CD8-positive, alpha-beta memory T cell (primary cell): Measurements from ENCODE around the gene SLC25A21. TPM values are rescaled to one million over a fixed set of nuclear protein-coding genes. Genes with fewer than 3 reads are reported as not detected.

Experiments used
- CTCF ChIA-PET: fragments of 350-600 bp; sonication (Branson Sonifier 250); formaldehyde crosslinking; loops from one replicate; lab custom pipeline; 2021; ENCODE audit warnings: antibody characterized with exemption; lab: Charles Lee
- POLR2A ChIA-PET: fragments of 350-600 bp; sonication (Branson Sonifier 250); formaldehyde crosslinking; loops from one replicate; lab custom pipeline; 2021; ENCODE audit warnings: antibody characterized with exemption; lab: Charles Lee
- DNase-seq, 5 donors: peaks; one replicate each; pipeline versions ENCODE4 v3.0.0 to v3.0.0-alpha.2; 2020 to 2022; ENCODE audit warnings: mixed read lengths in 1 of 5
- H3K27ac ChIP-seq: one replicate; pipeline ENCODE4 v1.7.0; 2013; ENCODE audit warnings: low read depth, mild to moderate bottlenecking, low read length, moderate library complexity
- H3K27me3 ChIP-seq: 2 replicates; pipeline ENCODE4 v1.7.0; 2013; ENCODE audit warnings: low read length, mild to moderate bottlenecking; ENCODE audit not compliant: insufficient read depth, poor library complexity, severe bottlenecking
- H3K36me3 ChIP-seq: 2 replicates; pipeline ENCODE4 v1.7.0; 2013; ENCODE audit warnings: mild to moderate bottlenecking, low read length, moderate library complexity; ENCODE audit not compliant: insufficient read depth
- H3K4me1 ChIP-seq: 2 replicates; pipeline ENCODE4 v1.7.0; 2013; ENCODE audit warnings: mild to moderate bottlenecking, low read length, moderate library complexity; ENCODE audit not compliant: insufficient read depth
- H3K4me3 ChIP-seq: 2 replicates; pipeline ENCODE4 v1.7.0; 2013; ENCODE audit warnings: mild to moderate bottlenecking, low read length
- H3K9me3 ChIP-seq: 2 replicates; pipeline ENCODE4 v1.7.0; 2013; ENCODE audit warnings: mild to moderate bottlenecking, low read length
- H3K27ac Mint-ChIP-seq, 8 donors: one replicate each; pipeline ENCODE4 v1.8.0; 2020 to 2021; ENCODE audit warnings: mixed read lengths in 8 of 8, mild to moderate bottlenecking in 6 of 8, inconsistent platforms in 3 of 8, moderate library complexity in 3 of 8
- H3K27me3 Mint-ChIP-seq, 2 donors: one replicate each; pipeline ENCODE4 v1.8.0; 2020 to 2021; ENCODE audit warnings: mixed read lengths in 2 of 2, mild to moderate bottlenecking in 1 of 2, moderate library complexity in 1 of 2
- H3K36me3 Mint-ChIP-seq, 3 donors: one replicate each; pipeline ENCODE4 v1.8.0; 2020 to 2021; ENCODE audit warnings: mixed read lengths in 3 of 3, inconsistent platforms in 1 of 3, mild to moderate bottlenecking in 1 of 3
- H3K4me1 Mint-ChIP-seq, 3 donors: one replicate each; pipeline ENCODE4 v1.8.0; 2020 to 2021; ENCODE audit warnings: mixed read lengths in 3 of 3, inconsistent platforms in 1 of 3, mild to moderate bottlenecking in 1 of 3
- H3K4me3 Mint-ChIP-seq, 7 donors: one replicate each; pipeline ENCODE4 v1.8.0; 2020 to 2021; ENCODE audit warnings: mixed read lengths in 7 of 7, mild to moderate bottlenecking in 6 of 7, moderate library complexity in 4 of 7, inconsistent platforms in 2 of 7
- H3K9me3 Mint-ChIP-seq, 5 donors: one replicate each; pipeline ENCODE4 v1.8.0; 2020 to 2022; ENCODE audit warnings: mixed read lengths in 5 of 5, mild to moderate bottlenecking in 3 of 5, moderate library complexity in 2 of 5, inconsistent platforms in 1 of 5
- polyA plus RNA-seq: library from polyadenylated mRNA; unstranded; fragments of 300-500 nt; fragmentation: Illumina TruSeq; gene quantifications from one replicate; pipeline ENCODE4 v1.2.3, GENCODE V29; 2021
- total RNA-seq, 2 experiments: library from RNA; stranded (reverse); gene quantifications; one replicate each; pipeline ENCODE4 v1.2.3, GENCODE V29; 2021

Gene SLC25A21
- total and polyA plus RNA-seq, 3 experiments from 2014 or later: not detected

- Histone ChIP-seq H3K27me3 (no peaks in the 10 kb centered on the region), H3K4me1 (no peaks in the 10 kb centered on the region), H3K9me3 (no peaks in the 10 kb centered on the region), H3K36me3 (no peaks in the 10 kb centered on the region), H3K4me3 (no peak overlapping the region), H3K27ac (no peak overlapping the region)
- CTCF ChIA-PET: no interaction called here
- no peak for DNase-seq
- Mint-ChIP-seq H3K36me3 (no peaks in the 10 kb centered on the region), H3K27ac (no peak overlapping the region), H3K4me1 (no peaks in the 10 kb centered on the region), H3K27me3 (no peaks in the 10 kb centered on the region), H3K4me3 (no peak overlapping the region), H3K9me3 (peaks cover 0 to 10% (median 6%) of the 10 kb centered on the region in 5 donors)
- POLR2A ChIA-PET: no interaction called here
Observed at GRCh38 chr14:36848213-36848612, 324.2 kb downstream of the SLC25A21 start.

- Histone ChIP-seq H3K36me3 (no peaks in the 10 kb centered on the region), H3K27me3 (no peaks in the 10 kb centered on the region), H3K9me3 (no peaks in the 10 kb centered on the region), H3K4me1 (no peaks in the 10 kb centered on the region), H3K4me3 (no peak overlapping the region), H3K27ac (no peak overlapping the region)
- H3K36me3 Mint-ChIP-seq: no peaks in the 10 kb centered on the region
- CTCF ChIA-PET: no interaction called here
- peaks cover 0 to 10% (median 6%) of the 10 kb centered on the region in 5 donors for H3K9me3 Mint-ChIP-seq
- H3K4me3 Mint-ChIP-seq: no peak overlapping the region
- POLR2A ChIA-PET: no interaction called here
- DNase-seq: no peak
- no peak overlapping the region for H3K27ac Mint-ChIP-seq
- H3K27me3 Mint-ChIP-seq: no peaks in the 10 kb centered on the region
- no peaks in the 10 kb centered on the region for H3K4me1 Mint-ChIP-seq
Observed at GRCh38 chr14:36847366-36847765, 325.0 kb downstream of the SLC25A21 start.

- Histone ChIP-seq H3K36me3 (no peaks in the 10 kb centered on the region), H3K27ac (no peak overlapping the region), H3K4me1 (no peaks in the 10 kb centered on the region), H3K4me3 (no peak overlapping the region), H3K27me3 (no peaks in the 10 kb centered on the region), H3K9me3 (no peaks in the 10 kb centered on the region)
- H3K4me3 Mint-ChIP-seq: no peak overlapping the region
- CTCF ChIA-PET: no interaction called here
- no peak for DNase-seq
- H3K9me3 Mint-ChIP-seq: peaks cover 0 to 10% (median 6%) of the 10 kb centered on the region in 5 donors
- no peaks in the 10 kb centered on the region for H3K36me3 Mint-ChIP-seq
- POLR2A ChIA-PET: no interaction called here
- no peaks in the 10 kb centered on the region for H3K4me1 Mint-ChIP-seq
- no peak overlapping the region for H3K27ac Mint-ChIP-seq
- no peaks in the 10 kb centered on the region for H3K27me3 Mint-ChIP-seq
Observed at GRCh38 chr14:36845356-36846012, 326.9 kb downstream of the SLC25A21 start.

GRCh38 chr14:36844443-36845195, 327.8 kb downstream of the SLC25A21 start:
- H3K4me3 ChIP-seq: no peak overlapping the region
- CTCF ChIA-PET: no interaction called here
- no peaks in the 10 kb centered on the region for H3K4me1 ChIP-seq
- no peak for DNase-seq
- Mint-ChIP-seq H3K27ac (no peak overlapping the region), H3K36me3 (no peaks in the 10 kb centered on the region), H3K27me3 (no peaks in the 10 kb centered on the region), H3K4me3 (no peak overlapping the region), H3K9me3 (peaks cover 0 to 10% (median 6%) of the 10 kb centered on the region in 5 donors), H3K4me1 (no peaks in the 10 kb centered on the region)
- H3K27me3 ChIP-seq: no peaks in the 10 kb centered on the region
- no peaks in the 10 kb centered on the region for H3K9me3 ChIP-seq
- POLR2A ChIA-PET: no interaction called here
- no peak overlapping the region for H3K27ac ChIP-seq
- H3K36me3 ChIP-seq: no peaks in the 10 kb centered on the region

- Histone ChIP-seq H3K9me3 (no peaks in the 10 kb centered on the region), H3K27me3 (no peaks in the 10 kb centered on the region), H3K36me3 (no peaks in the 10 kb centered on the region), H3K4me1 (no peaks in the 10 kb centered on the region), H3K27ac (no peak overlapping the region), H3K4me3 (no peak overlapping the region)
- no peaks in the 10 kb centered on the region for H3K36me3 Mint-ChIP-seq
- no peak for DNase-seq
- peaks cover 0 to 10% (median 6%) of the 10 kb centered on the region in 5 donors for H3K9me3 Mint-ChIP-seq
- no peak overlapping the region for H3K27ac Mint-ChIP-seq
- POLR2A ChIA-PET: no interaction called here
- H3K4me1 Mint-ChIP-seq: no peaks in the 10 kb centered on the region
- H3K27me3 Mint-ChIP-seq: peaks cover 0 to under 1% of the 10 kb centered on the region in 2 donors
- H3K4me3 Mint-ChIP-seq: no peak overlapping the region
- CTCF ChIA-PET: no interaction called here
Observed at GRCh38 chr14:36843410-36843809, 329.0 kb downstream of the SLC25A21 start.

- no peaks in the 10 kb centered on the region for H3K9me3 ChIP-seq
- H3K36me3 ChIP-seq: no peaks in the 10 kb centered on the region
- no peak for DNase-seq
- H3K4me3 Mint-ChIP-seq: no peak overlapping the region
- H3K4me1 ChIP-seq: no peaks in the 10 kb centered on the region
- no peaks in the 10 kb centered on the region for H3K4me1 Mint-ChIP-seq
- H3K4me3 ChIP-seq: no peak overlapping the region
- H3K27me3 Mint-ChIP-seq: peaks cover 0 to 1% of the 10 kb centered on the region in 2 donors
- H3K9me3 Mint-ChIP-seq: peaks cover 0 to 6% (median 2%) of the 10 kb centered on the region in 5 donors
- H3K36me3 Mint-ChIP-seq: no peaks in the 10 kb centered on the region
- H3K27ac Mint-ChIP-seq: no peak overlapping the region
- POLR2A ChIA-PET: no interaction called here
- H3K27me3 ChIP-seq: no peaks in the 10 kb centered on the region
- CTCF ChIA-PET: no interaction called here
- H3K27ac ChIP-seq: no peak overlapping the region
Observed at GRCh38 chr14:36835128-36835527, 337.3 kb downstream of the SLC25A21 start.

GRCh38 chr14:36834293-36834692, 338.1 kb downstream of the SLC25A21 start:
- Mint-ChIP-seq H3K36me3 (no peaks in the 10 kb centered on the region), H3K4me1 (no peaks in the 10 kb centered on the region), H3K27me3 (peaks cover 0 to 1% of the 10 kb centered on the region in 2 donors), H3K27ac (no peak overlapping the region), H3K9me3 (peaks cover 2 to 10% (median 4%) of the 10 kb centered on the region in 5 donors), H3K4me3 (no peak overlapping the region)
- H3K4me3 ChIP-seq: no peak overlapping the region
- H3K9me3 ChIP-seq: no peaks in the 10 kb centered on the region
- H3K36me3 ChIP-seq: no peaks in the 10 kb centered on the region
- H3K27ac ChIP-seq: no peak overlapping the region
- no peaks in the 10 kb centered on the region for H3K27me3 ChIP-seq
- ChIA-PET POLR2A (no interaction called here), CTCF (no interaction called here)
- no peaks in the 10 kb centered on the region for H3K4me1 ChIP-seq
- DNase-seq: no peak

GRCh38 chr14:36829547-36829946, 342.9 kb downstream of the SLC25A21 start:
- CTCF ChIA-PET: no interaction called here
- no peak overlapping the region for H3K27ac ChIP-seq
- no peak for DNase-seq
- Mint-ChIP-seq H3K27ac (no peak overlapping the region), H3K4me3 (no peak overlapping the region), H3K9me3 (peaks cover 2 to 14% (median 5%) of the 10 kb centered on the region in 5 donors), H3K36me3 (peaks cover 0 to 2% (median 0%) of the 10 kb centered on the region in 3 donors), H3K27me3 (no peaks in the 10 kb centered on the region), H3K4me1 (no peaks in the 10 kb centered on the region)
- H3K4me1 ChIP-seq: no peaks in the 10 kb centered on the region
- no peak overlapping the region for H3K4me3 ChIP-seq
- H3K9me3 ChIP-seq: no peaks in the 10 kb centered on the region
- POLR2A ChIA-PET: no interaction called here
- H3K36me3 ChIP-seq: no peaks in the 10 kb centered on the region
- no peaks in the 10 kb centered on the region for H3K27me3 ChIP-seq
